NCI-H1105 (cell line): ENCODE measurements around the gene RAB36.

Experiments used
- DNase-seq: peaks from one replicate; lab custom pipeline; 2025; lab: John Stamatoyannopoulos, UW

The RAB36 gene

GRCh38 chr22:23182309-23183060 lies 37.2 kb downstream of the RAB36 start:
- peak; percentile 46 for DNase-seq

GRCh38 chr22:23183061-23183698 lies 37.9 kb downstream of the RAB36 start:
- peak; percentile 27 for DNase-seq

GRCh38 chr22:23184100-23184763 lies 39.0 kb downstream of the RAB36 start:
- no peak for DNase-seq

GRCh38 chr22:23184764-23185113 lies 39.5 kb downstream of the RAB36 start:
- DNase-seq: peak; percentile 16

GRCh38 chr22:23187211-23187610 lies 41.9 kb downstream of the RAB36 start:
- DNase-seq: no peak

- no peak for DNase-seq
Measured at GRCh38 chr22:23187871-23188700, 42.8 kb downstream of the RAB36 start.

- no peak for DNase-seq
Measured at GRCh38 chr22:23190526-23190925, 45.2 kb downstream of the RAB36 start.

- DNase-seq: peak; percentile 77
Measured at GRCh38 chr22:23192133-23192532, 46.9 kb downstream of the RAB36 start.

- no peak for DNase-seq
Measured at GRCh38 chr22:23192558-23192957, 47.3 kb downstream of the RAB36 start.

GRCh38 chr22:23193196-23193827 lies 48.0 kb downstream of the RAB36 start:
- DNase-seq: no peak

- no peak for DNase-seq
Measured at GRCh38 chr22:23193882-23194281, 48.6 kb downstream of the RAB36 start.

- DNase-seq: no peak
Measured at GRCh38 chr22:23196165-23196564, 50.9 kb downstream of the RAB36 start.

- DNase-seq: no peak
Measured at GRCh38 chr22:23197836-23198235, 52.6 kb downstream of the RAB36 start.

GRCh38 chr22:23199159-23199558 lies 53.9 kb downstream of the RAB36 start:
- DNase-seq: no peak

GRCh38 chr22:23200898-23201297 lies 55.6 kb downstream of the RAB36 start:
- DNase-seq: no peak

GRCh38 chr22:23202812-23203451 lies 57.7 kb downstream of the RAB36 start:
- no peak for DNase-seq

GRCh38 chr22:23203452-23204124 lies 58.3 kb downstream of the RAB36 start:
- DNase-seq: no peak

- DNase-seq: no peak
Measured at GRCh38 chr22:23204125-23204488, 58.8 kb downstream of the RAB36 start.

- DNase-seq: peak; percentile 82
Measured at GRCh38 chr22:23204541-23205157, 59.4 kb downstream of the RAB36 start.

GRCh38 chr22:23205339-23206049 lies 60.2 kb downstream of the RAB36 start:
- DNase-seq: no peak
